Measurements from ENCODE around the gene ST8SIA6. TPM values are rescaled to one million over a fixed set of nuclear protein-coding genes. Genes with fewer than 3 reads are reported as not detected.

The ST8SIA6 gene
- total and polyA plus RNA-seq, 9 of the 15 experiments (the other 6 are each of a cell fraction or from before 2014, with no cell fraction given) = 0.69 to 6.7 (median 5.0) TPM

DNA sequence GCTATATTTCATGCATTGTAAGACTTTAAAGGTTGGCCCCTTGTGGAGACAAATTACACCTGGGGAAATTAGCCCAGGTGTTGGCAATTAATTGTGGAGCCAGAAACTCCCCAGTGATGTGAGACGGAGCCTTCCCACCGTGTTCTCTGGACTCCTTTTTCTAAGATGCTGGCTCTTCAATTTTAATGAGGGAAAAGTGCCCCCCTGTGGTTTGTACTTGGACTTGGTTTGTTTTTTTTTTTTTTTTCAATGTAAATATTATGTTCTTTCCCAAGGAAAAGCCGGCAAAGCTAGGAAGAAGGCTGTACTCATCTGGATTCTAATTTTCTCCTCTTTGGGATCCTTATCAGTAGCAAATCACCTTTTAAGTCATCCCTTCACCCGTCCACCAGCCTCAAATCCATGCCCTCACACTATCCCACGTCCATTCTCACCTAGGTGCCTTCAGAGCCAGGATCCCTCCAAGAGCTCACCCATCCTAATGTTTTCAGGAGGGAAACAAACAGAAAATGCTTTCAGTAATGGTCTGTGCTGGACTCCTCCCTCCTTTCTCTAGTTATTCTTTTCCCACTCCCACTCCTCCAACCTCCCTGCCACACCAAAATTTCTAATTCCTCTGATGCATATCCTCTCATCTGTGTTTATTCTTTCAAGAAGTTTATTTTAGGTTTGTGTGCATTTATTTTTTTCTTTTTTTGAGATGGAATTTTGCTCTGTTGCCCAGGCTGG lies 20.4 kb upstream of the ST8SIA6 start (continued):
- TF ChIP-seq, protein P1, sequence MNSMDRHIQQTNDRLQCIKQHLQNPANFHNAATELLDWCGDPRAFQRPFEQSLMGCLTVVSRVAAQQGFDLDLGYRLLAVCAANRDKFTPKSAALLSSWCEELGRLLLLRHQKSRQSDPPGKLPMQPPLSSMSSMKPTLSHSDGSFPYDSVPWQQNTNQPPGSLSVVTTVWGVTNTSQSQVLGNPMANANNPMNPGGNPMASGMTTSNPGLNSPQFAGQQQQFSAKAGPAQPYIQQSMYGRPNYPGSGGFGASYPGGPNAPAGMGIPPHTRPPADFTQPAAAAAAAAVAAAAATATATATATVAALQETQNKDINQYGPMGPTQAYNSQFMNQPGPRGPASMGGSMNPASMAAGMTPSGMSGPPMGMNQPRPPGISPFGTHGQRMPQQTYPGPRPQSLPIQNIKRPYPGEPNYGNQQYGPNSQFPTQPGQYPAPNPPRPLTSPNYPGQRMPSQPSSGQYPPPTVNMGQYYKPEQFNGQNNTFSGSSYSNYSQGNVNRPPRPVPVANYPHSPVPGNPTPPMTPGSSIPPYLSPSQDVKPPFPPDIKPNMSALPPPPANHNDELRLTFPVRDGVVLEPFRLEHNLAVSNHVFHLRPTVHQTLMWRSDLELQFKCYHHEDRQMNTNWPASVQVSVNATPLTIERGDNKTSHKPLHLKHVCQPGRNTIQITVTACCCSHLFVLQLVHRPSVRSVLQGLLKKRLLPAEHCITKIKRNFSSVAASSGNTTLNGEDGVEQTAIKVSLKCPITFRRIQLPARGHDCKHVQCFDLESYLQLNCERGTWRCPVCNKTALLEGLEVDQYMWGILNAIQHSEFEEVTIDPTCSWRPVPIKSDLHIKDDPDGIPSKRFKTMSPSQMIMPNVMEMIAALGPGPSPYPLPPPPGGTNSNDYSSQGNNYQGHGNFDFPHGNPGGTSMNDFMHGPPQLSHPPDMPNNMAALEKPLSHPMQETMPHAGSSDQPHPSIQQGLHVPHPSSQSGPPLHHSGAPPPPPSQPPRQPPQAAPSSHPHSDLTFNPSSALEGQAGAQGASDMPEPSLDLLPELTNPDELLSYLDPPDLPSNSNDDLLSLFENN (IDR thresholded peaks at IDR 0.05; ENCODE audit: low read depth in 2 of 2, low read length in 2 of 2) = no peak
- TF ChIP-seq, protein P2, sequence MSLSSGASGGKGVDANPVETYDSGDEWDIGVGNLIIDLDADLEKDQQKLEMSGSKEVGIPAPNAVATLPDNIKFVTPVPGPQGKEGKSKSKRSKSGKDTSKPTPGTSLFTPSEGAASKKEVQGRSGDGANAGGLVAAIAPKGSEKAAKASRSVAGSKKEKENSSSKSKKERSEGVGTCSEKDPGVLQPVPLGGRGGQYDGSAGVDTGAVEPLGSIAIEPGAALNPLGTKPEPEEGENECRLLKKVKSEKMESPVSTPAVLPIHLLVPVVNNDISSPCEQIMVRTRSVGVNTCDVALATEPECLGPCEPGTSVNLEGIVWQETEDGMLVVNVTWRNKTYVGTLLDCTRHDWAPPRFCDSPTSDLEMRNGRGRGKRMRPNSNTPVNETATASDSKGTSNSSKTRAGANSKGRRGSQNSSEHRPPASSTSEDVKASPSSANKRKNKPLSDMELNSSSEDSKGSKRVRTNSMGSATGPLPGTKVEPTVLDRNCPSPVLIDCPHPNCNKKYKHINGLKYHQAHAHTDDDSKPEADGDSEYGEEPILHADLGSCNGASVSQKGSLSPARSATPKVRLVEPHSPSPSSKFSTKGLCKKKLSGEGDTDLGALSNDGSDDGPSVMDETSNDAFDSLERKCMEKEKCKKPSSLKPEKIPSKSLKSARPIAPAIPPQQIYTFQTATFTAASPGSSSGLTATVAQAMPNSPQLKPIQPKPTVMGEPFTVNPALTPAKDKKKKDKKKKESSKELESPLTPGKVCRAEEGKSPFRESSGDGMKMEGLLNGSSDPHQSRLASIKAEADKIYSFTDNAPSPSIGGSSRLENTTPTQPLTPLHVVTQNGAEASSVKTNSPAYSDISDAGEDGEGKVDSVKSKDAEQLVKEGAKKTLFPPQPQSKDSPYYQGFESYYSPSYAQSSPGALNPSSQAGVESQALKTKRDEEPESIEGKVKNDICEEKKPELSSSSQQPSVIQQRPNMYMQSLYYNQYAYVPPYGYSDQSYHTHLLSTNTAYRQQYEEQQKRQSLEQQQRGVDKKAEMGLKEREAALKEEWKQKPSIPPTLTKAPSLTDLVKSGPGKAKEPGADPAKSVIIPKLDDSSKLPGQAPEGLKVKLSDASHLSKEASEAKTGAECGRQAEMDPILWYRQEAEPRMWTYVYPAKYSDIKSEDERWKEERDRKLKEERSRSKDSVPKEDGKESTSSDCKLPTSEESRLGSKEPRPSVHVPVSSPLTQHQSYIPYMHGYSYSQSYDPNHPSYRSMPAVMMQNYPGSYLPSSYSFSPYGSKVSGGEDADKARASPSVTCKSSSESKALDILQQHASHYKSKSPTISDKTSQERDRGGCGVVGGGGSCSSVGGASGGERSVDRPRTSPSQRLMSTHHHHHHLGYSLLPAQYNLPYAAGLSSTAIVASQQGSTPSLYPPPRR (CRISPR knock-in tag; IDR thresholded peaks at IDR 0.05; ENCODE audit: borderline replicate concordance) = no peak
- TF ChIP-seq ZNF316 (IDR thresholded peaks at IDR 0.05) (0 out of 2 replicates have a peak, but pooled peaks have one; percentile 8), PML (IDR thresholded peaks at IDR 0.05; ENCODE audit: low read length) (no peak), HMG20A (CRISPR knock-in tag; conservative IDR thresholded peaks at IDR 0.05) (no peak), DNMT1 (IDR thresholded peaks at IDR 0.05) (no peak), GATAD2B (IDR thresholded peaks at IDR 0.05; ENCODE audit: borderline replicate concordance) (no peak), JUND (IDR thresholded peaks at IDR 0.05; ENCODE audit: borderline replicate concordance, low read depth, low read length) (0 out of 2 replicates have a peak, but pooled peaks have one; percentile 2), JUND (tag; IDR thresholded peaks at IDR 0.05; ENCODE audit: borderline replicate concordance, low read depth, low read length) (no peak), NBN (IDR thresholded peaks at IDR 0.05; ENCODE audit: low read depth) (0 out of 2 replicates have a peak, but pooled peaks have one; percentile 33), ZNF77 (CRISPR knock-in tag; IDR thresholded peaks at IDR 0.05) (no peak), KLF16 (IDR thresholded peaks at IDR 0.05) (no peak), SRSF9 (IDR thresholded peaks at IDR 0.05; ENCODE audit: borderline replicate concordance, low read depth, low read length) (no peak), MTF1 (CRISPR knock-in tag; IDR thresholded peaks at IDR 0.05; ENCODE audit: borderline replicate concordance) (no peak), MYNN (IDR thresholded peaks at IDR 0.05) (no peak), MYNN (CRISPR knock-in tag; IDR thresholded peaks at IDR 0.05) (no peak)
- TF ChIP-seq, protein P3, sequence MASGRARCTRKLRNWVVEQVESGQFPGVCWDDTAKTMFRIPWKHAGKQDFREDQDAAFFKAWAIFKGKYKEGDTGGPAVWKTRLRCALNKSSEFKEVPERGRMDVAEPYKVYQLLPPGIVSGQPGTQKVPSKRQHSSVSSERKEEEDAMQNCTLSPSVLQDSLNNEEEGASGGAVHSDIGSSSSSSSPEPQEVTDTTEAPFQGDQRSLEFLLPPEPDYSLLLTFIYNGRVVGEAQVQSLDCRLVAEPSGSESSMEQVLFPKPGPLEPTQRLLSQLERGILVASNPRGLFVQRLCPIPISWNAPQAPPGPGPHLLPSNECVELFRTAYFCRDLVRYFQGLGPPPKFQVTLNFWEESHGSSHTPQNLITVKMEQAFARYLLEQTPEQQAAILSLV (tag; IDR thresholded peaks at IDR 0.05) = no peak
- TF ChIP-seq, protein P4, sequence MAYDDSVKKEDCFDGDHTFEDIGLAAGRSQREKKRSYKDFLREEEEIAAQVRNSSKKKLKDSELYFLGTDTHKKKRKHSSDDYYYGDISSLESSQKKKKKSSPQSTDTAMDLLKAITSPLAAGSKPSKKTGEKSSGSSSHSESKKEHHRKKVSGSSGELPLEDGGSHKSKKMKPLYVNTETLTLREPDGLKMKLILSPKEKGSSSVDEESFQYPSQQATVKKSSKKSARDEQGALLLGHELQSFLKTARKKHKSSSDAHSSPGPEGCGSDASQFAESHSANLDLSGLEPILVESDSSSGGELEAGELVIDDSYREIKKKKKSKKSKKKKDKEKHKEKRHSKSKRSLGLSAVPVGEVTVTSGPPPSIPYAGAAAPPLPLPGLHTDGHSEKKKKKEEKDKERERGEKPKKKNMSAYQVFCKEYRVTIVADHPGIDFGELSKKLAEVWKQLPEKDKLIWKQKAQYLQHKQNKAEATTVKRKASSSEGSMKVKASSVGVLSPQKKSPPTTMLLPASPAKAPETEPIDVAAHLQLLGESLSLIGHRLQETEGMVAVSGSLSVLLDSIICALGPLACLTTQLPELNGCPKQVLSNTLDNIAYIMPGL (CRISPR knock-in tag; IDR thresholded peaks at IDR 0.05) = no peak

Data from K562 (cell line).